WTC11 (cell line): ENCODE results near the gene STX18. TPM values are rescaled to one million over a fixed set of nuclear protein-coding genes. Genes with fewer than 3 reads are reported as not detected.

Experiments used
- ATAC-seq: fragments of 200-7000 bp; cut with Tn5 transposase; 2 replicates; pipeline ENCODE4 v1.10.0; 2021; ENCODE audit warnings: mild to moderate bottlenecking, moderate library complexity
- CTCF ChIA-PET: fragments of 300-600 bp; sonication (Branson Sonifier 250); formaldehyde crosslinking; loops from one replicate; lab custom pipeline; 2021; ENCODE audit warnings: antibody characterized with exemption; lab: Charles Lee
- POLR2A ChIA-PET: fragments of 350-600 bp; sonication (Branson Sonifier 250); formaldehyde crosslinking; loops from one replicate; lab custom pipeline; 2021; ENCODE audit warnings: antibody characterized with exemption; lab: Charles Lee
- DNase-seq: peaks from one replicate; pipeline ENCODE4 v3.0.0; 2021; ENCODE audit warnings: low spot score
- H3K27ac Mint-ChIP-seq: 2 replicates; pipeline ENCODE4 v1.8.0; 2021; ENCODE audit warnings: mixed read lengths
- H3K27me3 Mint-ChIP-seq: 2 replicates; pipeline ENCODE4 v1.8.0; 2021; ENCODE audit warnings: low read depth, mild to moderate bottlenecking, moderate library complexity, mixed read lengths
- H3K36me3 Mint-ChIP-seq: 2 replicates; pipeline ENCODE4 v1.8.0; 2021; ENCODE audit warnings: mixed read lengths
- H3K4me1 Mint-ChIP-seq: 2 replicates; pipeline ENCODE4 v1.8.0; 2022; ENCODE audit warnings: mixed read lengths
- H3K4me3 Mint-ChIP-seq: 2 replicates; pipeline ENCODE4 v1.8.0; 2021; ENCODE audit warnings: mild to moderate bottlenecking, moderate library complexity, mixed read lengths
- H3K9me3 Mint-ChIP-seq: 2 replicates; pipeline ENCODE4 v1.8.0; 2021; ENCODE audit warnings: mixed read lengths
- FOXP1 ChIP-seq: sonication (generic); formaldehyde crosslinking; IDR thresholded peaks from 2 replicates; pipeline ENCODE4 v1.8.0; 2022; ENCODE audit warnings: missing genetic modification reagents, mild to moderate bottlenecking, moderate library complexity, borderline replicate concordance
- NR3C1 ChIP-seq: sonication (generic); formaldehyde crosslinking; conservative IDR thresholded peaks from 2 replicates; pipeline ENCODE4 v1.8.1; 2023; ENCODE audit warnings: low read depth, mild to moderate bottlenecking, missing genetic modification reagents
- OVOL2 ChIP-seq: fragments of 250-450 bp; sonication (Bioruptor Pico); IDR thresholded peaks from 2 replicates; pipeline ENCODE4 v1.9.0; 2021; ENCODE audit warnings: mild to moderate bottlenecking, borderline replicate concordance
- SMAD3 ChIP-seq: sonication (generic); formaldehyde crosslinking; IDR thresholded peaks from 2 replicates; pipeline ENCODE4 v1.8.0; 2022; ENCODE audit warnings: missing genetic modification reagents, mild to moderate bottlenecking, borderline replicate concordance
- SMAD4 ChIP-seq: sonication (generic); formaldehyde crosslinking; IDR thresholded peaks from 2 replicates; pipeline ENCODE4 v1.8.0; 2022; ENCODE audit warnings: mild to moderate bottlenecking, missing genetic modification reagents
- ZNF263 ChIP-seq: sonication (generic); formaldehyde crosslinking; IDR thresholded peaks from 2 replicates; pipeline ENCODE4 v1.8.1; 2022; ENCODE audit warnings: low read depth, mild to moderate bottlenecking, moderate library complexity, missing genetic modification reagents
- ZNF317 ChIP-seq: sonication (generic); formaldehyde crosslinking; IDR thresholded peaks from 2 replicates; pipeline ENCODE4 v1.8.1; 2023; ENCODE audit warnings: low read depth, mild to moderate bottlenecking, moderate library complexity, missing genetic modification reagents, borderline replicate concordance
- ZNF671 ChIP-seq: fragments of 250-450 bp; sonication (Bioruptor Pico); IDR thresholded peaks from 2 replicates; pipeline ENCODE4 v1.8.0; 2021; ENCODE audit warnings: mild to moderate bottlenecking
- total RNA-seq: library from RNA; stranded (reverse); gene quantifications from 3 replicates; pipeline ENCODE4 v1.2.3, GENCODE V29; 2021
- TF ChIP-seq, protein P1 (sequence below): sonication (generic); formaldehyde crosslinking; IDR thresholded peaks from 2 replicates; pipeline ENCODE4 v1.8.1; 2023; ENCODE audit warnings: mild to moderate bottlenecking, missing genetic modification reagents
- TF ChIP-seq, protein P2 (sequence below): fragments of 250-450 bp; sonication (Bioruptor Pico); IDR thresholded peaks from 2 replicates; pipeline ENCODE4 v2.1.2; 2022; ENCODE audit warnings: mild to moderate bottlenecking, moderate library complexity
- TF ChIP-seq, protein P3 (sequence below): sonication (generic); formaldehyde crosslinking; IDR thresholded peaks from 2 replicates; pipeline ENCODE4 v1.8.1; 2023; ENCODE audit warnings: mild to moderate bottlenecking, missing genetic modification reagents, borderline replicate concordance

Gene STX18
- total RNA-seq, 1 experiment from 2014 or later: 16.9 TPM

DNA sequence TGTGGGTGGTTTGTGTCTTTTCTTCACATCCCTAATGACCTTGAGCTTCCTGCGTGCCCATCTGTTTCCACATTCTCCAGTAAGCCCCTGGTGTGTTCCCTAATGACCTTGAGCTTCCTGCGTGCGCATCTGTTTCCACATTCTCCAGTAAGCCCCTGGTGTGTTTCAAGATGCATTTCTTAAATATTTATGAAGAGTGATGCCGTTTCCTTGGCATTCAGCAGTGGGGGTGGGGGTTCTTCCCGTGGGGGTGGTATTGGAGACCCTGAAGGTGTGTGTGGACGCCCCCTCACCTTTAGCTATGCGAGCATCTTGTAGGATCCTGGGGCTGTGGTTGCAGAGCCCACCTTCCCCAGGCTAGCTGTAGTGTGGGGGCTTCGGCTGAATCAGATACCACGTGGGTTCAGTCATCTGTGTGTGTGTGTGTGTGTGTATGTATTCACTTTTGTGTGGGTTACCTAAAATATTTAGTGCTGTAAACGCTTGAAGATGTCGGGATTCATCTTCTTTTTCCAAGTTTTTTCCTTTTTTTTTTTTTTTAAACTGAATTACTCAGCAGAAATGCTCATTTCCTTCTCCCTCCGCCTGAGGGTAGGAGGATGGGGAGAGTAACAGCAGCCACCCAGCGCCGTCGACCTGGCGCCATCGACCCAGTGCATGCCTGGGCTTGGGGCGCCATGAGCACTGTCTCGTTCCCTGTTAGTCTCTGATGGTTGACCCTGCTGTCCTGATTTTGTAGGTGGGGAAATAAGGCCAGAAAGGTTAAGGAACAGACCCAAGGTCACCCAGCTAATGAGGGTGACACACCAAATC lies 145.0 kb downstream of the STX18 start:
- no peak for TF ChIP-seq SMAD4
- TF ChIP-seq ZNF317 (CRISPR knock-in tag): no peak
- TF ChIP-seq ZNF263 (CRISPR knock-in tag): no peak
- TF ChIP-seq, protein P1, sequence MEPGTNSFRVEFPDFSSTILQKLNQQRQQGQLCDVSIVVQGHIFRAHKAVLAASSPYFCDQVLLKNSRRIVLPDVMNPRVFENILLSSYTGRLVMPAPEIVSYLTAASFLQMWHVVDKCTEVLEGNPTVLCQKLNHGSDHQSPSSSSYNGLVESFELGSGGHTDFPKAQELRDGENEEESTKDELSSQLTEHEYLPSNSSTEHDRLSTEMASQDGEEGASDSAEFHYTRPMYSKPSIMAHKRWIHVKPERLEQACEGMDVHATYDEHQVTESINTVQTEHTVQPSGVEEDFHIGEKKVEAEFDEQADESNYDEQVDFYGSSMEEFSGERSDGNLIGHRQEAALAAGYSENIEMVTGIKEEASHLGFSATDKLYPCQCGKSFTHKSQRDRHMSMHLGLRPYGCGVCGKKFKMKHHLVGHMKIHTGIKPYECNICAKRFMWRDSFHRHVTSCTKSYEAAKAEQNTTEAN (CRISPR knock-in tag): no peak
- POLR2A ChIA-PET: no interaction called here
- Mint-ChIP-seq H3K27ac (no peak overlapping the region), H3K4me1 (peaks cover 16% of the 10 kb centered on the region), H3K36me3 (peaks cover 12% of the 10 kb centered on the region), H3K9me3 (peaks cover 8% of the 10 kb centered on the region), H3K4me3 (no peak overlapping the region), H3K27me3 (no peaks in the 10 kb centered on the region)
- ATAC-seq (no peak), DNase-seq (no peak)
- CTCF ChIA-PET: interaction anchor here (0.9 to 3.5 kb wide), 3 partner anchors 9 to 69 kb away, joined by 4 to 27 read pairs (median 5); no protein-coding TSS in a partner anchor

DNA sequence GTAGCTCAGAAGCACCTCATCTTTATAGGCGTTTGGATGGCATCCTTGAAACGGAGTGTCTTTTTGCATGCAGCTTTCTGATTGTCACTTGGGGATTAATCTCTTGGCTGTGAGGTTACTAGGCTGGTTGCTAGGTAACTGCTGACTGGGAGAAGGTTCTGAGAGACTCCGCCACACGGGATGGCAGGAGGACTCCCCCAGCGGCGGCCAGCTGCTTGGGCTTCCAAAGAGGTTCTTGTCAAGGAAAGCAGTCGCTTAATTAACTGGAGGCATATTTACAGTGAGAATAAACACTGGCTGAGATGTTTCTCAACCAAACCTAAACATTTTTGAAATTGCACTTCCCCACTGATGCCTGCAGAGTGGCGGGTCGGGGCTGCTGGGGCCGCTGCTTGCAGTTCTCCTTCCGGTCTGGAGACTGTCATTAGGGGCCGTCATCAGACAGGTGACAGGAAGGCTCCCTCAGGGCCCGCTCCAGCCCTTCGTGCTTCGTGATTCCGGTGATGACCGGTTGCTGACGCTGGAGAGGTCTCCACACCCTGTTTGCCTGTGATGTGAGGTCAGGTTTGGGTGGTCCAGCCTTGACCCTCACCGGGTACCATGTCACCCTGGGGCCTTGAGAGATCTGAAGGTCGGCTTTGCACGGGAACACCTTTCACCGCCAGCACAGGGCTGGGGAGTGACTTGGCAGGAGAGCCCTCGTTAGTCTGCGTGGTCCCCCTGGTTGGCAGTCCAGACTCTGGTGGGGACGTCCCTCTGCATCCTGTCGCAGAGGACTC lies 145.8 kb downstream of the STX18 start:
- Mint-ChIP-seq H3K27me3 (no peaks in the 10 kb centered on the region), H3K4me1 (peaks cover 16% of the 10 kb centered on the region), H3K4me3 (no peak overlapping the region), H3K27ac (no peak overlapping the region), H3K9me3 (peaks cover 8% of the 10 kb centered on the region), H3K36me3 (peaks cover 15% of the 10 kb centered on the region)
- peak; percentile 43 for ATAC-seq
- peak; percentile 40 for DNase-seq
- POLR2A ChIA-PET: no interaction called here
- no peak for TF ChIP-seq FOXP1 (CRISPR knock-in tag)
- TF ChIP-seq, protein P2, sequence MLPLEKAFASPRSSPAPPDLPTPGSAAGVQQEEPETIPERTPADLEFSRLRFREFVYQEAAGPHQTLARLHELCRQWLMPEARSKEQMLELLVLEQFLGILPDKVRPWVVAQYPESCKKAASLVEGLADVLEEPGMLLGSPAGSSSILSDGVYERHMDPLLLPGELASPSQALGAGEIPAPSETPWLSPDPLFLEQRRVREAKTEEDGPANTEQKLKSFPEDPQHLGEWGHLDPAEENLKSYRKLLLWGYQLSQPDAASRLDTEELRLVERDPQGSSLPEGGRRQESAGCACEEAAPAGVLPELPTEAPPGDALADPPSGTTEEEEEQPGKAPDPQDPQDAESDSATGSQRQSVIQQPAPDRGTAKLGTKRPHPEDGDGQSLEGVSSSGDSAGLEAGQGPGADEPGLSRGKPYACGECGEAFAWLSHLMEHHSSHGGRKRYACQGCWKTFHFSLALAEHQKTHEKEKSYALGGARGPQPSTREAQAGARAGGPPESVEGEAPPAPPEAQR (CRISPR knock-in tag): no peak
- TF ChIP-seq, protein P3, sequence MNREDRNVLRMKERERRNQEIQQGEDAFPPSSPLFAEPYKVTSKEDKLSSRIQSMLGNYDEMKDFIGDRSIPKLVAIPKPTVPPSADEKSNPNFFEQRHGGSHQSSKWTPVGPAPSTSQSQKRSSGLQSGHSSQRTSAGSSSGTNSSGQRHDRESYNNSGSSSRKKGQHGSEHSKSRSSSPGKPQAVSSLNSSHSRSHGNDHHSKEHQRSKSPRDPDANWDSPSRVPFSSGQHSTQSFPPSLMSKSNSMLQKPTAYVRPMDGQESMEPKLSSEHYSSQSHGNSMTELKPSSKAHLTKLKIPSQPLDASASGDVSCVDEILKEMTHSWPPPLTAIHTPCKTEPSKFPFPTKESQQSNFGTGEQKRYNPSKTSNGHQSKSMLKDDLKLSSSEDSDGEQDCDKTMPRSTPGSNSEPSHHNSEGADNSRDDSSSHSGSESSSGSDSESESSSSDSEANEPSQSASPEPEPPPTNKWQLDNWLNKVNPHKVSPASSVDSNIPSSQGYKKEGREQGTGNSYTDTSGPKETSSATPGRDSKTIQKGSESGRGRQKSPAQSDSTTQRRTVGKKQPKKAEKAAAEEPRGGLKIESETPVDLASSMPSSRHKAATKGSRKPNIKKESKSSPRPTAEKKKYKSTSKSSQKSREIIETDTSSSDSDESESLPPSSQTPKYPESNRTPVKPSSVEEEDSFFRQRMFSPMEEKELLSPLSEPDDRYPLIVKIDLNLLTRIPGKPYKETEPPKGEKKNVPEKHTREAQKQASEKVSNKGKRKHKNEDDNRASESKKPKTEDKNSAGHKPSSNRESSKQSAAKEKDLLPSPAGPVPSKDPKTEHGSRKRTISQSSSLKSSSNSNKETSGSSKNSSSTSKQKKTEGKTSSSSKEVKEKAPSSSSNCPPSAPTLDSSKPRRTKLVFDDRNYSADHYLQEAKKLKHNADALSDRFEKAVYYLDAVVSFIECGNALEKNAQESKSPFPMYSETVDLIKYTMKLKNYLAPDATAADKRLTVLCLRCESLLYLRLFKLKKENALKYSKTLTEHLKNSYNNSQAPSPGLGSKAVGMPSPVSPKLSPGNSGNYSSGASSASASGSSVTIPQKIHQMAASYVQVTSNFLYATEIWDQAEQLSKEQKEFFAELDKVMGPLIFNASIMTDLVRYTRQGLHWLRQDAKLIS (CRISPR knock-in tag): no peak
- no peak for TF ChIP-seq OVOL2 (CRISPR knock-in tag)
- no peak for TF ChIP-seq SMAD3 (CRISPR knock-in tag)
- TF ChIP-seq, protein P1 (CRISPR knock-in tag): no peak
- no peak for TF ChIP-seq ZNF671 (CRISPR knock-in tag)
- TF ChIP-seq NR3C1 (CRISPR knock-in tag): no peak
- CTCF ChIA-PET: interaction anchor here (0.6 to 3.5 kb wide), 7 partner anchors 7 to 68 kb away, joined by 3 to 27 read pairs (median 5); partner anchors contain the start of gene NSG1
